Frontal cortex (tissue), 4 donors: ENCODE results near the gene NENF. TPM values are rescaled to one million over a fixed set of nuclear protein-coding genes. Genes with fewer than 3 reads are reported as not detected.

Experiments used
- DNase-seq, 2 donors: peaks; one replicate each; pipeline ENCODE4 v3.0.0; 2012; ENCODE audit warnings: low spot score in 2 of 2
- FAIRE-seq: peaks from 2 replicates; lab custom pipeline; 2012; peaks lifted over from hg19 to GRCh38; lab: Jason Lieb, UNC
- total RNA-seq: library from RNA; depleted of rRNA; stranded (reverse); fragments of >200 nt; gene quantifications from one replicate; pipeline ENCODE4 v1.2.3, GENCODE V29; 2014
- donor health status: control.
- donor health status: control.
- donor health status: control.

The NENF gene
- total RNA-seq, 1 donor from 2014 or later: 21.2 TPM

DNA sequence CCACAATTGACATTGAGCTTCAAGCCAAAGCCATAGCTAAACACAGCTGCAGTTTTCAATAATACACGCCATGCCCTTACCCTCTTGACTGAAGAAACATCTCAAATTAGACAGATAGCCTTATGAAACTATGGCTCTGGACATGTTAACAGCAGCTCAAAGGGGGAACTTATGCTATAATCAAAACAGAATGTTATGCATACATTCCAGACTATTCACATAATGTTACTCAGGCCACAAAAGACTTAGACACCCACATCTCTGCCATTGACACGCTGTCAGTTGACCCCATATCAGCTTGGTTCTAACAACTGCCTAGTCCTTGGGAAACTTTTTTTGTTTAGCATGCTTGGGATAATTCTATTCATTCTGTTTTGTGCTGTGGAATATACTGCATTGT lies 2.3 kb upstream of the NENF start:
- FAIRE-seq (no peak), DNase-seq (no peak)

DNA sequence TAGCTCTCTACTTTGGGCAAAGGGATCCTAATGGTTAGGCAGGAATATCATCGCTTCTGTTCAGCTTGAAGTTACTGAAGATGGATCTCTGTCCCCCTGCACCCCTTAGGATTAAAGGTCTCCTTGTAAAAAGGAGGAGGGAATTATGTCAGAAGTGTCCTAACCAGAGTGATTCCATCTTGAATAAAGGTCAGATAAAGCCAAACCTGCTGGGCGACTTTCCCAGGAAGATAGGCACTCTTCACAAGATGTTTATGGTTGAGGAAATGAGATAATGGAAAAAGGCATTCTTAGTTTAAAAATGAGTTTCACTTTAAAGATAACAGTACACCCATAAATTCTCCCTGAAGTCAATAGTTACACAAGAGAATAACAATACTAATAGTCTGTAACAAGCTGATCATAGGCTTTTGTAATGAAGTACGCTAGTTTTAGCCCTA lies 1.7 kb upstream of the NENF start:
- no peak for DNase-seq
- no peak for FAIRE-seq

DNA sequence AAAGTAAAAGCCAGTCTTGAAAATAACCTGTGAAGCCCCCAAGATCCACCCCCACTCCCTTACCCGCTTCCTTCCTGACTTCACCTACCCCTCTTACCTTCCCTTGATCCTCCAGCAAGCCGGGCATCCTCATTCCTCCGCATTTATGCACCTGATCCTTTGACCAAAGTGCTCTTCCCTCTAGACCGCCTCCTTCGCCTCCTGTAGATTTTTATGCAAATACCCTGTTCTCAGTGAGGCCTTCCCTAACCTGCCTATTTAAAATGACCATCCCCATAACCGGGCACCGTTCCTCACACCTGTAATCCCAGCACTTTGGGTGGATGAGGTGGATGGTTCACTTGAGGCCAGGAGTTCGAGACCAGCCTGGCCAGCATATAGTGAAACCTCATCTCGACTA lies 1.1 kb upstream of the NENF start:
- DNase-seq: no peak
- no peak for FAIRE-seq

DNA sequence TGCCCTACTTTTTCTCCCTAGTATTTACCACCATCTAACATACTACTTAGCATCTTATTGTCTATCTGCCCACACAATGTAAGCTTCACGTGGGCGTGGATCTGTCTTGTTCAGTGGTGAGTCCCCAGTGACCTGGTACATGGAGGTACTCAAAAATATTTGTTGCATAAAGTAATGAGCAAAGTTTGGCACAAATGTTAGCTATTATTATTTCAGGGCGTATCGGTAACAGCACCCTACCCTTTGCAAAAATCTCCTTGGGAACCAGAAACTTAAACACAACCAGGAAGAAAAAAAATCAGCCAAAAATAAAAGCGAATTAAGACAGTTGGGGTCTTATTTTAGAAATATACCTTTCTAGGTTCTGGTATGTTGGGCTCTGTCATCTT lies 454 bp upstream of the NENF start:
- DNase-seq: no peak
- no peak for FAIRE-seq

DNA sequence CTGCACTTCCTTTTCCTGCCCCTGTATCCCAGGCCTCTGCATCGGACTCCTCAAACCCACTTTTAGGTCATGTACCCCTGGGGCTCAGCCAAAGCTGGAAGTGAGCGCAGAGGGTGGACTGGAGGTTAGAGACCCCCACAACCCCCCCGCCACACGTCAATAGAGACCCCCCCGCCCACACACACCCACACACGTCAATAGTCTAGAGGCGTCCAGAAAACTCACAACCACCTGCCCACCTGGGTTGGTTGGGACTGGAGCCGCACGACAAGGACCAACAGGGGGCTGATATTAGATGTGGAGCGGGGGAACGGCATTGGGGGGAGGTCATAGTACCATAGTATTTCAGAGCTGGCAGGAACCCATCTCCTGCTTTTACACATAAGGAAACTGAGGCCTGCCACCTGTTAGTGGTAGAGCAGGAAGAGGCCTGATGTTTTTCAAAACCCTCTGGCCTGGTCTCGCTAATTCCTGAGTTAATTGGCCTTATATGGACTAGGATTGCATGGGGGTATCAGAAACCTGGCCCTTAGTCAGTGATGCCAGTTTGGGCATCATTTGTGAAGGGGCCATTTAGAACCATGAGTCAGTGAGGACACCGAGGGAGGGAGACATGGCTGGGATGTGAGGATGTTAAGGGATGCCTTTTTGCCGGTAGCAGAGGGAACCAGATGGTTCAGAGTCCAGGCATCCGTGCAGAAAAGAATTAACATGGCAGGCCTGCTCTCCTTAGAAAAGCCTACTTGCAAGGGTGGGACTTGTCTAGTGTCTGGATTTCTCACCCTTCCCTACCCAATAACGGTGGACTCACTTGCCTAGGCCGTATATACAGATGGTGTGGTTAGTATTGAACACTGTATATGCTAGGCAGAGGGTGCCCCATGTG lies 1.1 kb downstream of the NENF start:
- DNase-seq: peak; percentile 41 to 50
- FAIRE-seq: no peak

DNA sequence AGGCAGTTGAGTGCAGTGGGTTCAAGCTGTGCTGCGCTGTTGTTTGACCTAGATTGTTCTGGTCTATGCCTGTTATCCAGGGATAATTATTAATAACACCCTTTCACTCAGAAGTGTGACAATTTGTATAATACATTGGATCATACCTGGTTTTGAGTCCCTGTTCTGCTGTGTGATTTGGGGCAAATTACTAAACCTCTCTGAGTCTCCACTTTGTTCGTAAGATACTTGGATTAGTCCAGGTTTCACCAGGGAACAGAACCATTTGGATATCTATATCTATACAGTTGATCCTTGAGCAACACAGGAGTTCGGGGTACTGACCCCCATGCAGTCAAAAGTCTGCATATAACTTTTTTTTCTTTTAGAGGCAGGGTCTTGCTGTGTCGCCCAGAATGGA lies 2.3 kb downstream of the NENF start:
- DNase-seq (no peak), FAIRE-seq (no peak)

DNA sequence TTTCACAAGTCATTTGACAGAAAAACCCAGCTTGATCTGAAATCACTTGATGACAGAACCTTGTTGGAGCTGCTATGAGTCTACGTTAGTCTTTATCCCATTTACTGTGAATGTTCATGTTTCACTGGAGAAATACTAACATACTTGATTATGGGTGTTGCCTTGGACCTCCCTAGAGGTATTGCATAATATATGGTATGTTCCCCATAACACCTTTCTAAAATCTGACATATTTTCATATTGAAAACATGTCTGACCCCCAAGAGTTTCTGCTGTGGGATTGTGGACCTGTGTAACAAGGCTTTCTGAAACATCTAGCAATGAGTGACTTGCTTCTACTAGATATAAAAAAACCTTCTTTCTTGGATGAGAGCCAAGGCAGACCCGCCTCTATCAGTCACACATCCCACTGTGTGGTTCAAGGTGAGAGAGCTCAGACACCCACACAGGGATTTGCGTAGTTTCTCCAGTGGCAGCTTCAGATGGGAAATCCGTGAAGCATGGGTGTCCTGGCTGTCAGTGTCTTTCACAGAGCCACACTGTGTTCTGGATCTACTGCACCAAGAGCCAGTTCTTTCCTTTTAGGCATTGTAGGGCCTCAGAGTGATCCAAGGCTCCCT lies 4.6 kb downstream of the NENF start:
- FAIRE-seq: no peak
- DNase-seq: peak in 1 of 2 donors; percentile 27

DNA sequence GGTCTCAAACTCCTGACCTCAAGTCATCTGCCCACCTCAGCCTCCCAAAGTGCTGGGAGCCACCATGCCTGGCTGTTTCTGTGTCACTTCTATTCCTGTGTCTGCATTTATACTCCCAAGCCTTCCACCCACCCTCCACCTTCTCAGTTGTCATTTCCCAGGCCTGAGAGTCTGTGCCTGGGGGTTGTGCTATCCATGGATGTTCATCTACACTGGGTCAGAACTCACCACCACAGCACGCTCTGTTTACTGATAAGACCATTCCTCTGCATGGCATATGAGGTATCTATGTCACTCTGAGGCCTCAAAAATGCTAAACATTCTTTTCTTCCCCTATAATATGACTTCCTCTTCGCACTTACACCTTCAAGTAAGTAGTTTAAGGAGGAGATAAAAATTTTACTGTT lies 6.1 kb downstream of the NENF start:
- DNase-seq: no peak
- FAIRE-seq: no peak

DNA sequence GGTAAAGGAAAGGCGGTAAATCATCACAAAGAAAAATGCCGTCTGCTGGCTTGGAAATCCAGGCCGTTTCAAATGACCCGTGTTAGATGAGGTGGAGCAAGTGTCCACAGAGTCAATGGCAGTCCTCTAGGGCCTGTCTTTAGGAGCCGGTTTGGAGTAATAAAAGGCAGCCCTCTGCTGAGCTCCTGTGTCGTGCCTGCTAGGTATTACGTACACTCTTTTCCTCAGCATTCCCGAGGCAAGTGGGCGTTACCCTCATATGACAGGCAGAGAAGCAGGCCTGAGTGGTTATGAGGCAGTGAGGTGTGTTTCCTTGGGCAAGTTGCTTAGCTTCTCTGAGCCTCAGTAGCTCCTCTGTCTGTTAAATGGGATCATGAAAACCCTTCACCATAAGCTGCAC lies 7.7 kb downstream of the NENF start:
- DNase-seq: no peak
- no peak for FAIRE-seq

DNA sequence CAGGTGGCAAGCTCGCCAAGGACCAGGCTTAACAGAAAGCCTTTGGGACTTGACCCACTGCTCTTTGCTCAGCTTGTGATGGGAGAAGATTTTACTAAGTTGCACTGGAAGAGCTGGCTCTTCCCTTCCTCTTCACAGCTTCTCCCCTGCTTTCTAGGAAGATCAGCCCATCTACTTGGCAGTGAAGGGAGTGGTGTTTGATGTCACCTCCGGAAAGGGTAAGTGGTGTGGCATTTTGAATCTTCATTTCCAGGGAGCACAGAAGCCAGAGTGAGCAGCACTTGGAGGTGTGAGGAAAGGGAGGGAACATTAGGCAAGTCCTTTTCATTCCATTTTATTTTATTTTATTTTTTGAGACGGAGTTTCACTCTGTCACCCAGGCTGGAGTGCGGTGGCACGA lies 9.7 kb downstream of the NENF start:
- no peak for DNase-seq
- no peak for FAIRE-seq

DNA sequence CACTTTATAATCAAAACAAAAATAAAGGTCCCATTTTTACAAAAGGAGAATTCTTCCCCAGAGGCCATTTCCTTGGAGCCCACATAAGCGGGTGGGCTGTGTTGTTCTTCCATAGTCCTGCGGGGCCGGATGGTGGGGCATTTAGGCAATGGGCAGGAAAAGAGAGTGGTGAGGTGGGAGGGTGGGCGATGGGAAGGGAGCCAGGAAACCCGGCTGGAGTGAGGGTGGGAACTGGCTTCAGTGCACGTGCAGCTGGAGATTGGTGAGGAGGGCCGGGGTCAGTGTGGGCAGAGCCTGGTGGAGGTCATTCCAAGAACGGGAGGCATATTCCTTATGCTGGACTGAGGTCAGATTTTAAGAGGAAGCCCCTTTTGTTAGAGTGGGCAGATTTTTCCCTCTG lies 13.6 kb downstream of the NENF start:
- DNase-seq: no peak
- FAIRE-seq: no peak

DNA sequence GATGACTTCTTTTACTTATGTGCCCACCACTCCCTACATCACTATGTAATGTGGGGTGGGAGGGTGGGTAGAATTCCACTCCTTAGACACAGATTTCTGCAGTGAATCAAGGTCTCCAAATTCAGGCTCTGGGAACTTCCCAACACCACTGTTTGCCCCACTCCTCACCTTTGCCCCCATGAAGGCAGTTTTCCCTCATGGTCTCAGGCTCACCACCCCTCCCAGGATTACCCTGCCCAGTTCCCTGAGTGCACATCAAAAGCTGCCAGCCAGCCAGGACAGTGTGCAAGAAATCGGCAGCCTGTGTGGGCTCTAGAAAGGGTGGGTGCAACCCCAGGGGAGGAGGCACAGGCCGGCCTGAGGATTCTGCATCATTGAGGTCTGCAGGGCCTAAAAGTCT lies 14.8 kb downstream of the NENF start:
- DNase-seq: no peak
- no peak for FAIRE-seq

DNA sequence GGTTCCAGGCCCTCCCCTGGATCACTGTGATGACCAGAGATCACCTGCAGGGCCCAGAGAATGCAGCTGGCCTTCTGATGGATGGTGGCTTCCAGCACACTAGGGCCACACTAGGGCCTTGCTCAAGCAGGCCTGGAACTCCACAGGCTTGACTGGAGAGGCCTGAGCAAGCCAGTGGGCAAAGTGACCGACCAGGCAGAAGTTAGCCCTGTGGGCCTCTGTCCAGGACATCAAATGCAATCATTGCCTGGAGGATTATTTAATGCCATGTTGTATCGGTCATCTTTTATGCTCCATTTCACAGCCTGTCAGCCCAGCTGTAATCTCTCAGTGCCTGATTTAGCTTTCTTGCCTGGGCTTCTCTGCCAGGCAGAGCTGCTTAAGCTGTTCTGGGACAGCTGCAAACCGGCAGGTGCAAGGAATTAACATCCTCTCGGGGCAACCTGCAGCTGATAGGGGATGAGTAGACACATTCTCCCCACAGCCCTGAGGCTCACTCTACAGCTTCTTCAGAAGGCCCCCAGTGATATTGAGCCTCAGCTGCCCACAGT lies 17.7 kb downstream of the NENF start:
- FAIRE-seq (no peak), DNase-seq (no peak)

DNA sequence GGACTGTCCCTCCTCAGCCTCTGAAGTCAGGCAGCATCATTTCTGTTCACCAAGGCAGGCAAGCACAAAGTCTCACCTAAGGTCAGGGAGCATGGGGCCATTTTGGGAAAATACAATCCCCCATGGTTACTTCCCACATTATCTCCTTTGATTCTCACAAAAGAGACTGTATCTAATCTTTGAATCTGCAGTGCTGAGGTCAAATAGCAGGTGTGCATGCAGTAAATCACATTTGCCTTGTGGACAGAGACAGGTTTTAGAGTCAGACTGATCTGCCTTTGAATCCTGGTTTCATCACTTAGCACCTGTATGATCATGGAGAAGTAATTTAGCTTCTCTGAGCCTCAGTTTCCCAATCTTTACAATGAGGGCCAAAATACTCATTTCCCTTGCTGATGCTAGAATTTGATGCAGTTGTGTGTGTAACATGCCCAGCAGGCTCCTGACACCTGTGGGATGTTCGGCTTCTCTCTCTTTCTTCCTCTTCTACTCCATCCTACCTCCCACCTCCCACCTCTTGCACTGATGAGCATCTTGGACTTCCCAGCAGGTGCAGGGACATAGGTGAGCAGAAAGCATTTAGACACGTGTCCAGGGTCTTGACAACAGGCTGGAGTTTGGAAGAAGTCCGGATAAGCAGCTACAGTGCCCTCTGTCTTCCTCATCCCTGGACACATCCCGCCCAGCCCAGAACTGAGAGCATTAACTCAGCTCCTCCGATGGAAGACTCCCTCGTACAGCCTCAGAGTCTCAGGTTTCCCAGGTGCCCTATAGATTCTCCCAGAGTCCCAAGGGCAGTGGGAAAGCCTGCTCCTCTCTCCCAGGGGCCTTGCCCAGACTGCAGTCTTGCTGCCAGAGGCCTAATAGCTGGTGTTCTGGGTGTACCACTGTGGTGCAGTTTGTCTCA lies 18.9 kb downstream of the NENF start:
- no peak for DNase-seq
- FAIRE-seq: no peak

DNA sequence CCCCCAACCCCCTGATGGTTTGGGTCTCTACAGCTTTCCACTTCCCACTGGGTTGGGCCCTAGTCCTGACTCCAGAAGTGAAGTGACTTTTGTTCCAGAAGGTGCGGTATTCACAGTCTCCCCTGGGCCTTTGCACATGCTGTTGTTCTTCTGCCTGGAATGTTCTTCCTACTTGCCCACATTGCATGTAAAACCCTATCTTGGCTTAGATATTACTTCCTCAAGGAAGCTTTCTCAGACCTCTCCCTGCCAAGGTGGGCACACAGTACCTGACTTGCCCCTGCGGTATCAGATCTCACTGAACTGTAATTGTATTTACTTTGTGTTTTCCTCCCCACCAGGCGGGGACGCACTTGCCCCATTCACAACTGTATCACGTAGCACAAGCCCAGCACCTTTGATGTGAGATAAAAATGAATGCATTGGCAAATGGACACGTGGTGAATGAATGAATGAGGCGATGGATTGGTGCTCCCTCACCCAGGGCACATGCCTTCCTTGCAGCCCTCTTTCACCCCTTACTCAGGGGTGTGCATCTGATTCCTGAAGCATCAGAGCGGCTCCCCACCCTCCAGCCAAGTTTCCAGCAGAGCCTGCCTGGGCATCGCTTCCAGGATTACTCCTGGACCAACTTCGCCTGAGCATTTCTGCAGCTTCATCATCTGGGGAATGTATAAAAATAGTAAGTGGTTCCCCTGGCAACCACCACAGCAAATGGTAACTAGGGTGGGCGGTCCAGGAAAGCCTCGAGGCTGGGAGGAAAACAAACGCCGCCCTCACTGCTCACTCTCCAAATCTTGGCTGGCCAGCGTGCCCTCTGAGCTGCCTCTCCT lies 19.8 kb downstream of the NENF start:
- FAIRE-seq: no peak

DNA sequence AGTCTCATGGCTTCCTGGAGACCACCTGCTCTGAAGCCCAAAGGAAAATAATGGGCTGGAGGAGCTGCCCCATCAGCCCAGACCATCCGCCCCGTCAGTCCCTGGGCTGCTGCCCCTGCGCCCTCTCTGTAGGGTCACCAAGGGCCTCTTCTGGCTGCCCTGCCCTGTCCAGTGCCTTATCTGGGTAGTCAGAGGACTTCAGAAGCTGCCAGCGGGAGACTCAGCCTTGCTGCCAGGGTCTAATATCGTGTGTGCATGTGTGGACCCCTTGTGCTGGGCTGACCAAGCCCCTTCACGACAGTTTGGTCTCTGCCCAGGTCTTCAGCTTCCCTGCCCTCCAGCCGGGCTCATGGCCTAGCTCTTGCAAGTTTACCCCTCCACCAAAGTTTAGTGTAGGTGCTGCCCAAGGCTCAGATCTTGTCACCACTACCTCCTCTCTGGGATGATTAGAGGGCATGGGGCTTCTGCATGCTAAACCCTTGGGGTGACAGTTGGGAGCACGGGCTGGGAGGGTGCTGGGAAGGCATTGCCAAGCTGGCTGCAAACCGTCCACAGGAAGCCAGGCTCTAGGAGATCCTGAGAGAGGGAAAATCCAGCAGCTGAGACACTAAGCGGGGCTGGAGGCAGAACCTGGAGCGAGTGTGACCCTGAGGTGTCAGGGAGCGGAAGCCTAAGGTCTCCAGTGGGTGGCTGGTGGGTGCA lies 20.6 kb downstream of the NENF start:
- DNase-seq (no peak), FAIRE-seq (no peak)

More for the DNA sequence above, 19.8 kb downstream of the NENF start:
- peak in 1 of 2 donors; percentile 44 for DNase-seq

DNA sequence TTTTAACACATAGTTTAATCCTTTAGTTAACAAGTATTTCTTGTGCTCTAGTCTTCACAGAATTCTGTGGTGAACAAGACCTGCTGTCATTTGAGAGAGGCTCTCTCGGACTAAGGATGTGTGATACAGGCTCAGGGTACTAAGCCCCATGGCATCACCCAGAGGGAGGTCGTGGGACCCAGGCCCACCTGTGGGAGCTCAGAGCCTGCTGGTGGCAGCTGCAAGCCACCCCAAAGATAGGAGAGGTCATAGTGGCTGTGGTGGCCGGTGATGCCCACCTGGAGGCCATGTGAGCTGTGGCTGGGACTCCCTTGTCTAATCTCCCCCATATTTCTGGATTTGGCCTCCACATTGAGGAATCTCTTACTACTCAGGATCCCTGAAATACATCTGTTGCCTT lies 22.0 kb downstream of the NENF start:
- no peak for FAIRE-seq
- no peak for DNase-seq

DNA sequence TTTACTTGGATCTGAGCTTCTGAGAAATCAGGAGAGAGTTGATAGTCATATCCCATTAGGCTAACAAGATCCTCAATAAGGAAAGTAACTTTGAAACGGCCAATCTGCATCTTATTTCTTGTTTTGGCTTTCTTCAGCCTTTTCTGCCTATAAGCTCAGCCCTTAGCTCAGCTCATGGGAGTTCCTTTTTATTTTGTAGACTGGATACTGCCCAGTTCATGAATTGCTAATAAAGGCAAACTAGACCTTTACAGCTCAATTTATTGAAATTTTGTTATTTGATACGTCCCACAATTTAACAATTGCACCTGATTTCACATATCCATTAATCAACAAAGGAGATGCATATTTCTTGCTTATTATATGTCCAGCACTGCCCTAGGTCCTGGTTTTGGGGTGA lies 22.7 kb downstream of the NENF start:
- FAIRE-seq (no peak), DNase-seq (no peak)
